Endothelial cell of umbilical vein (primary cell): ENCODE data around the gene PRR16. TPM values are rescaled to one million over a fixed set of nuclear protein-coding genes. Genes with fewer than 3 reads are reported as not detected.

ENCODE experiments used
- BruUV-seq: library from RNA; stranded (reverse); fragments of 400-500 nt; replicated peaks from 2 replicates; lab custom pipeline; 2021; lab: Mats Ljungman, UMichigan
- CTCF ChIA-PET: fragments of 300-600, 350-600 bp; sonication (Branson Sonifier 250); formaldehyde crosslinking; loops from one replicate; lab custom pipeline; 2021; ENCODE audit warnings: antibody characterized with exemption, inconsistent platforms; lab: Charles Lee
- POLR2A ChIA-PET: fragments of 300-600, 350-600 bp; sonication (Branson Sonifier 250); formaldehyde crosslinking; loops from one replicate; lab custom pipeline; 2021; ENCODE audit warnings: antibody characterized with exemption, inconsistent platforms; lab: Charles Lee
- DNase-seq: peaks from one replicate; pipeline ENCODE4 v3.0.0-alpha.2; 2011; ENCODE audit warnings: low read depth, low spot score
- FAIRE-seq: peaks from 2 replicates; lab custom pipeline; 2011; peaks lifted over from hg19 to GRCh38; lab: Jason Lieb, UNC
- H2AFZ ChIP-seq: 2 replicates; pipeline ENCODE4 v1.6.0; 2012; ENCODE audit warnings: low read depth, low read length, control low read depth, inconsistent platforms
- H3K27ac ChIP-seq: 2 replicates; pipeline ENCODE4 v1.5.1; 2011; ENCODE audit warnings: low read depth, mild to moderate bottlenecking, control low read depth, low read length, moderate library complexity; ENCODE audit not compliant: insufficient read depth
- H3K27me3 ChIP-seq, 2 experiments: 2 replicates each; pipeline versions ENCODE4 v1.6.0 to v1.6.1; 2011; ENCODE audit warnings: low read length in 2 of 2, mixed read lengths in 1 of 2; ENCODE audit not compliant: control insufficient read depth in 2 of 2, insufficient read depth in 2 of 2
- H3K36me3 ChIP-seq, 2 experiments: 2 replicates in 1 of 2; 3 replicates in 1 of 2; pipeline ENCODE4 v1.5.1; 2011; ENCODE audit warnings: low read length in 2 of 2, mild to moderate bottlenecking in 1 of 2, moderate library complexity in 1 of 2; ENCODE audit not compliant: control insufficient read depth in 2 of 2, insufficient read depth in 2 of 2; ENCODE audit errors: extremely low read depth in 1 of 2
- H3K4me1 ChIP-seq: 3 replicates; pipeline ENCODE4 v1.5.1; 2011; ENCODE audit warnings: mild to moderate bottlenecking, low read length; ENCODE audit not compliant: control insufficient read depth, insufficient read depth; ENCODE audit errors: extremely low read depth
- H3K4me2 ChIP-seq: 2 replicates; pipeline ENCODE4 v1.6.1; 2011; ENCODE audit warnings: low read length, control low read depth, mixed read lengths; ENCODE audit not compliant: insufficient read depth
- H3K4me3 ChIP-seq, 3 experiments: fragments of 200-600 bp in 1 of 3; sonication (generic), shearing (Covaris generic) in 1 of 3; replicated peaks in 1 of 3; 2 replicates each; pipeline ENCODE4 v1.5.1; 2011 to 2016; ENCODE audit warnings: control low read depth in 3 of 3, low read length in 3 of 3, mild to moderate bottlenecking in 2 of 3, inconsistent platforms in 1 of 3, low read depth in 1 of 3, moderate library complexity in 1 of 3; ENCODE audit not compliant: insufficient read depth in 1 of 3
- H3K79me2 ChIP-seq: 2 replicates; pipeline ENCODE4 v1.6.0; 2012; ENCODE audit warnings: low read length, inconsistent platforms; ENCODE audit not compliant: control insufficient read depth, insufficient read depth
- H3K9ac ChIP-seq: replicated peaks from 2 replicates; pipeline ENCODE3; 2011; ENCODE audit warnings: low read length, control low read depth; ENCODE audit not compliant: insufficient read depth; ENCODE audit errors: extremely low read depth
- H3K9me1 ChIP-seq: replicated peaks from 3 replicates; pipeline ENCODE4 v1.6.0; 2011; ENCODE audit warnings: mild to moderate bottlenecking, low read length; ENCODE audit not compliant: control insufficient read depth, insufficient read depth; ENCODE audit errors: extremely low read depth
- H3K9me3 ChIP-seq: replicated peaks from 2 replicates; pipeline ENCODE4 v1.5.1; 2012; ENCODE audit warnings: low read length, inconsistent platforms; ENCODE audit not compliant: control insufficient read depth, insufficient read depth
- H4K20me1 ChIP-seq: replicated peaks from 2 replicates; pipeline ENCODE3; 2011; ENCODE audit warnings: mild to moderate bottlenecking, low read length; ENCODE audit not compliant: control insufficient read depth, insufficient read depth; ENCODE audit errors: extremely low read depth
- EZH2 ChIP-seq: IDR thresholded peaks from 2 replicates; pipeline ENCODE4 v1.6.1; 2012; ENCODE audit warnings: borderline replicate concordance, low read depth, mild to moderate bottlenecking, moderate library complexity, low read length, inconsistent platforms; ENCODE audit not compliant: severe bottlenecking
- FOS ChIP-seq: IDR thresholded peaks from 2 replicates; pipeline ENCODE4 v1.6.1; 2011; ENCODE audit warnings: mild to moderate bottlenecking, low read length, moderate library complexity, borderline replicate concordance; ENCODE audit not compliant: insufficient read depth
- GATA2 ChIP-seq: IDR thresholded peaks from 2 replicates; pipeline ENCODE4 v1.7.0; 2011; ENCODE audit warnings: low read depth, mild to moderate bottlenecking, moderate library complexity, mixed read lengths, low read length; ENCODE audit not compliant: insufficient read length, insufficient read depth
- JUN ChIP-seq: IDR thresholded peaks from 2 replicates; pipeline ENCODE4 v1.6.1; 2011; ENCODE audit warnings: borderline replicate concordance, low read depth; ENCODE audit not compliant: insufficient read length, insufficient read depth
- MYC ChIP-seq: IDR thresholded peaks from one replicate; pipeline ENCODE4 v1.6.1; 2011; ENCODE audit warnings: mild to moderate bottlenecking, low read depth, low read length
- POLR2A ChIP-seq: IDR thresholded peaks from 2 replicates; pipeline ENCODE4 v1.6.1; 2012; ENCODE audit warnings: low read depth, mild to moderate bottlenecking, control low read depth, low read length
- POLR2AphosphoS5 ChIP-seq: IDR thresholded peaks from 2 replicates; pipeline ENCODE4 v1.6.1; 2012; ENCODE audit warnings: low read depth, mild to moderate bottlenecking, control low read depth, low read length, moderate library complexity; ENCODE audit not compliant: insufficient read depth
- dilution Hi-C: fragments of 300-500 bp; cut with MboI; formaldehyde crosslinking; loops from one replicate; pipeline ENCODE4 v1.15.0; 2019; ENCODE audit warnings: low sequenced_read_pairs; ENCODE audit not compliant: extremely low pct_ligation_motif_present
- intact Hi-C: fragments of 100-400 bp; cut with micrococcal nuclease; formaldehyde crosslinking; loops from one replicate; pipeline ENCODE4 v1.10.0; 2022
- polyA plus RNA-seq, 4 experiments: library from polyadenylated mRNA; depleted of rRNA in 3 of 4; stranded (reverse) in 3 of 4; unstranded in 1 of 4; fragments of >200 nt; gene quantifications; 2 replicates each; pipeline versions ENCODE4 v1.2.1 to v1.2.3, GENCODE V29; 2011 to 2012; ENCODE audit warnings: missing spikeins in 1 of 4
- total RNA-seq: library from RNA; stranded (reverse); gene quantifications from 2 replicates; pipeline ENCODE4 v1.2.3, GENCODE V29; 2021
- TF ChIP-seq, protein P1 (sequence below), 2 donors: IDR thresholded peaks; 1 replicate in 1 of 2; 2 replicates in 1 of 2; pipeline ENCODE4 v1.5.1; 2011; ENCODE audit warnings: low read length in 2 of 2, mild to moderate bottlenecking in 2 of 2, moderate library complexity in 2 of 2, control low read depth in 1 of 2, inconsistent platforms in 1 of 2, low read depth in 1 of 2; ENCODE audit not compliant: insufficient read depth in 1 of 2; ENCODE audit errors: extremely low read depth in 1 of 2
- TF ChIP-seq, protein P2 (sequence below): IDR thresholded peaks from 2 replicates; pipeline ENCODE4 v1.6.1; 2011; ENCODE audit not compliant: insufficient read depth, insufficient read length

Gene PRR16
- total and polyA plus RNA-seq, 2 donors (not counting 3 experiments of a cell fraction or from before 2014, with no cell fraction given), result 0.91 to 1.2 TPM

DNA sequence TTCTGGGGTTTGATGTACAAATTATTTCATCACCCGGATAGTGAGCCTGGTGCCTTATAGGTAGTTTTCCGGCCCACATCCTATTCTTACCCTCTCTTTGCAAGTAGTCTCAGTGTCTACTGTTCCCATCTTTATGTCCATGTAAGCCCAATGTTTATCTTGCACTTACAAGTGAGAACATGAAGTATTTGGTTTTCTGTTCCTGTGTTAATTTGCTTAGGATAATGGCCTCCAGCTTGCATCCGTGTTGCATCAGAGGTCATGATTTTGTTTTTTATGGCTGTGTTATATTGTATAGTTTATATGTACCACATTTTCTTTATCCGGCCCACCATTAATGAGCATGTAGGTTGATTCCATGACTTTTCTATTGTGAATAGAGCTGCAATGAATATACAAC, 136.5 kb downstream of the PRR16 start:
- Histone ChIP-seq H3K4me2 (no peak overlapping the region), H3K9me1 (no peaks in the 10 kb centered on the region), H3K36me3 (no peaks in the 10 kb centered on the region), H3K9ac (no peak overlapping the region), H3K79me2 (no peaks in the 10 kb centered on the region), H3K4me3 (no peak overlapping the region), H3K4me1 (no peaks in the 10 kb centered on the region), H3K9me3 (no peaks in the 10 kb centered on the region), H3K27ac (no peak overlapping the region), H2AFZ (no peak overlapping the region), H4K20me1 (no peaks in the 10 kb centered on the region), H3K27me3 (no peaks in the 10 kb centered on the region)
- intact Hi-C loops, result no loop called here
- ChIA-PET CTCF (no interaction called here), POLR2A (no interaction called here)
- dilution Hi-C loops, result no loop called here
- BruUV-seq, result no TSS peak
- FAIRE-seq, result no peak
- TF ChIP-seq EZH2 (no peak), MYC (no peak), GATA2 (no peak), JUN (no peak), POLR2A (no peak), FOS (no peak), POLR2AphosphoS5 (no peak)
- TF ChIP-seq, protein P1, sequence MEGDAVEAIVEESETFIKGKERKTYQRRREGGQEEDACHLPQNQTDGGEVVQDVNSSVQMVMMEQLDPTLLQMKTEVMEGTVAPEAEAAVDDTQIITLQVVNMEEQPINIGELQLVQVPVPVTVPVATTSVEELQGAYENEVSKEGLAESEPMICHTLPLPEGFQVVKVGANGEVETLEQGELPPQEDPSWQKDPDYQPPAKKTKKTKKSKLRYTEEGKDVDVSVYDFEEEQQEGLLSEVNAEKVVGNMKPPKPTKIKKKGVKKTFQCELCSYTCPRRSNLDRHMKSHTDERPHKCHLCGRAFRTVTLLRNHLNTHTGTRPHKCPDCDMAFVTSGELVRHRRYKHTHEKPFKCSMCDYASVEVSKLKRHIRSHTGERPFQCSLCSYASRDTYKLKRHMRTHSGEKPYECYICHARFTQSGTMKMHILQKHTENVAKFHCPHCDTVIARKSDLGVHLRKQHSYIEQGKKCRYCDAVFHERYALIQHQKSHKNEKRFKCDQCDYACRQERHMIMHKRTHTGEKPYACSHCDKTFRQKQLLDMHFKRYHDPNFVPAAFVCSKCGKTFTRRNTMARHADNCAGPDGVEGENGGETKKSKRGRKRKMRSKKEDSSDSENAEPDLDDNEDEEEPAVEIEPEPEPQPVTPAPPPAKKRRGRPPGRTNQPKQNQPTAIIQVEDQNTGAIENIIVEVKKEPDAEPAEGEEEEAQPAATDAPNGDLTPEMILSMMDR (IDR thresholded peaks at IDR 0.05; ENCODE audit: extremely low read depth in 1 of 2, insufficient read depth in 1 of 2, low read depth in 1 of 2, low read length in 2 of 2), result no peak
- TF ChIP-seq, protein P2, sequence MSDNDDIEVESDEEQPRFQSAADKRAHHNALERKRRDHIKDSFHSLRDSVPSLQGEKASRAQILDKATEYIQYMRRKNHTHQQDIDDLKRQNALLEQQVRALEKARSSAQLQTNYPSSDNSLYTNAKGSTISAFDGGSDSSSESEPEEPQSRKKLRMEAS, result no peak
- no peak for DNase-seq
